ENCODE measurements around the gene UBQLN4.

UBQLN4 gene

DNA sequence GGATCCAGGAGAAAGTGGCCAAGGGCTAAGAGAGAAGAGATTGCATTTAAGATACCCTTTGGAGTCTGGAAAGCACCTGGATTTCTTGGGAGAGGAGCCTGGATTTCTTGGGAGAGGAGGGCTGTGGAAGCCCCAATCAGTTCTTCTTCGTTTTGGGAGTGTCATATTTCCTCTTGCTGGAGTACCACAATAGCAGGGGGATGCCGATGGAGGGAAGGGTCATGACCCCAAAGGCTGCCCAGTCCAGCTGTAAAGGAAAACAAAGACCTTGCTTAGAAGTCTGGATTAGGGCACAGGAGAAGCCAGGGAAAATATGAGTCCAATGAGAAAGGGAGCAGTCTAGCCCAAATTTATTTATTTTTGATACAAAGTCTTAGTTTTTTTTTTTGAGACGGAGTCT, 44.2 kb downstream of the UBQLN4 start:
- no peaks in the 10 kb centered on the region for H3K9me3 ChIP-seq (ENCODE audit: control insufficient read depth, low read length)
- H3K27ac ChIP-seq (ENCODE audit: low read depth, low read length, severe bottlenecking), result peak overlapping the region; percentile 30
- 75 to 88% methylated on average over 2 of the region's 3 CpGs for WGBS, 2 experiments (ENCODE audit: insufficient coverage in 2 of 2)
- peaks cover 61% of the 10 kb centered on the region for H3K36me3 ChIP-seq (ENCODE audit: control insufficient read depth, insufficient read depth, low read length)
- H3K4me3 ChIP-seq (ENCODE audit: extremely low read depth, insufficient read depth, low read length, poor library complexity, severe bottlenecking), result no peak overlapping the region
- no peaks in the 10 kb centered on the region for H3K4me1 ChIP-seq (ENCODE audit: control insufficient read depth, insufficient read depth, low read length, poor library complexity, severe bottlenecking)

DNA sequence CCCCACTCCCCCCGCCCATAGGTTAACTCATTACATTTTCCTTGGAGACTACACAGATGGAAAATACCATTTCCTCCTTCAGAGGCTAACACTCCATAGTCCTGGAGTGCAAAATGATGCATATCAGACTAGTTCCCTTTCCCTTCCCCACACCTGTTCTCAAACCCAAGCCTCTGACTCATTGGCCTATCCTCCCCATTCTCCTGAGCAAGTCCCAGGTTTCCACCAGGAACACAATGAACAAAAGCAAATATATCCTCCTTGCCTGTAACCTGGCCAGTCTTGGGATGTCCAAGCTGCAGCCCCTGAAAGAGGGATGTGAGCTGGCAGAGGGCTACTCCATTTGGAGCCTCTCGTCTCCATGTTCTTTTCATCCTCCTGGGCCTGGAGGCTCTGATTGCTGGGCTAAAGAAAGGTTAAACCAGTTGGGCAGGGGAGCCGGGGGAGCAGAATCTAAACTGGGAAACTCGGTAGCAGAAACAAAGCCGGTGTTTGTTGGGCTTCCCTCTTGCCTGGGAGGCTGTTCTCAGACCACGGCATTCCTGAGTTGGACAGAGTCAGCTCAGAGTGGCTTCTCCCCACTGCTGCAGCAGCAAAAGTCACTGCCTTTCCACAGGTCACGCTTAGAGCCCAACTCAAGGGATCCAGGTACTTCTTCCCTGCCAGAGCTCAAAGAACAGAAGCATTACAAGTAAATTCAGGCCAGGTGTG, 46.8 kb downstream of the UBQLN4 start:
- peaks cover 35% of the 10 kb centered on the region for H3K36me3 ChIP-seq (ENCODE audit: control insufficient read depth, insufficient read depth, low read length)
- WGBS, 2 experiments (ENCODE audit: insufficient coverage in 2 of 2), result 85 to 92% methylated on average over 5 to 6 of the region's 7 CpGs
- H3K4me3 ChIP-seq (ENCODE audit: extremely low read depth, insufficient read depth, low read length, poor library complexity, severe bottlenecking), result no peak overlapping the region
- no peaks in the 10 kb centered on the region for H3K4me1 ChIP-seq (ENCODE audit: control insufficient read depth, insufficient read depth, low read length, poor library complexity, severe bottlenecking)
- H3K27ac ChIP-seq (ENCODE audit: low read depth, low read length, severe bottlenecking), result peak overlapping the region; percentile 62
- no peaks in the 10 kb centered on the region for H3K9me3 ChIP-seq (ENCODE audit: control insufficient read depth, low read length)

DNA sequence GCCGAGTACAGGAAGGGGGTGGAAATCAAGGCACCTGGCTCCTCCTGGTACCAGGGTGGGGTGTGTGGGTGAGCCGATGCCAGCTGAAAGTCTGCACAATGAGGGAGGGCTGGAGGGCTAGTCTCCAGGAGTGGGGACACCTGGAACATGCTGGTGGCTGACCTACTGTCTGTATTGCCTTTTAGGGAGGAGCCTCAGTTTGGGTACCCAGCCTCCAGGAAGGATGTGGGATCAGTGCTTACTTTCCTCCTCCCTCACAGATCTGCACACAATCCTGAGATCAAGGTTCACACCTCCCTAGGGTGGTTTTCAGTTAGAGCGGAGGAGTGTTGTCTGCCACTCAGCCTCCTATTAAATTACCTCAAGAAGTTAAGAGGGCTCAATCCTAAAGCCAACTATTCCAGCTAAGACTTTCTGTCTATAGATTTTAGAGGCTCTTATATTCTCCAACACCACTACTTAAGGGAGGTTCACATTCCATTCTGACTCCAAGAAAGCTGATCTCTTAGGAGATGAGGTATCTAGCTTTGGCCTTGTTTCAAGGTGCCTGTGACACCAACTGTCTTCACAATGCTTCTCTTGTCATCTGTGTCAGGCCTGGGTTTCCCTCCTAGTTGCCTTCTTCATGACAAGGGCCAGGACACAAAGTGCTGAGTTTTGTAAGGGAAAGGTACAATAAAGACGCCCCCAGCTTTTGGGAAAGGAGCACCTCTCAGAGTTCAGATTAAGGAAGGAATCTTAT, 48.6 kb downstream of the UBQLN4 start:
- Histone ChIP-seq H3K27ac (ENCODE audit: low read depth, low read length, severe bottlenecking) (no peak overlapping the region), H3K4me1 (ENCODE audit: control insufficient read depth, insufficient read depth, low read length, poor library complexity, severe bottlenecking) (no peaks in the 10 kb centered on the region), H3K36me3 (ENCODE audit: control insufficient read depth, insufficient read depth, low read length) (peaks cover 17% of the 10 kb centered on the region), H3K4me3 (ENCODE audit: extremely low read depth, insufficient read depth, low read length, poor library complexity, severe bottlenecking) (no peak overlapping the region), H3K9me3 (ENCODE audit: control insufficient read depth, low read length) (no peaks in the 10 kb centered on the region)
- WGBS, 2 experiments (ENCODE audit: insufficient coverage in 2 of 2), result 83 to 87% methylated on average over 3 of the region's 4 CpGs

DNA sequence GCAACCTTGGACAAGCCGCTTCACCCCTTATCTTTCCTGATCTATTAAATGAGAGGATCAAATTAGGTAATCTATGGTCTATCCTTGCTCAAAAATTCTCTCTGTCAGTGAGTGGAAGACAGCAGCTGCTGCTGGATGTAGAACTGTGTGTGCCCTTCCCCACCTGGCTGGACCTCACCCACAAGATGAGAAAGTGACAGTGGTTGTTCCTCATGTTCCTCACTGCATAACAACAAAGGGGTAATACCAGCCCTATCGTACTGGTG, 49.7 kb downstream of the UBQLN4 start:
- Histone ChIP-seq H3K36me3 (ENCODE audit: control insufficient read depth, insufficient read depth, low read length) (peaks cover 5% of the 10 kb centered on the region), H3K9me3 (ENCODE audit: control insufficient read depth, low read length) (no peaks in the 10 kb centered on the region), H3K4me3 (ENCODE audit: extremely low read depth, insufficient read depth, low read length, poor library complexity, severe bottlenecking) (no peak overlapping the region), H3K27ac (ENCODE audit: low read depth, low read length, severe bottlenecking) (no peak overlapping the region), H3K4me1 (ENCODE audit: control insufficient read depth, insufficient read depth, low read length, poor library complexity, severe bottlenecking) (no peaks in the 10 kb centered on the region)
- 100% methylated on average over 1 of the region's 2 CpGs; no CpG with 5 or more reads in 1 of the 2 experiments for WGBS, 2 experiments (ENCODE audit: insufficient coverage in 2 of 2)

DNA sequence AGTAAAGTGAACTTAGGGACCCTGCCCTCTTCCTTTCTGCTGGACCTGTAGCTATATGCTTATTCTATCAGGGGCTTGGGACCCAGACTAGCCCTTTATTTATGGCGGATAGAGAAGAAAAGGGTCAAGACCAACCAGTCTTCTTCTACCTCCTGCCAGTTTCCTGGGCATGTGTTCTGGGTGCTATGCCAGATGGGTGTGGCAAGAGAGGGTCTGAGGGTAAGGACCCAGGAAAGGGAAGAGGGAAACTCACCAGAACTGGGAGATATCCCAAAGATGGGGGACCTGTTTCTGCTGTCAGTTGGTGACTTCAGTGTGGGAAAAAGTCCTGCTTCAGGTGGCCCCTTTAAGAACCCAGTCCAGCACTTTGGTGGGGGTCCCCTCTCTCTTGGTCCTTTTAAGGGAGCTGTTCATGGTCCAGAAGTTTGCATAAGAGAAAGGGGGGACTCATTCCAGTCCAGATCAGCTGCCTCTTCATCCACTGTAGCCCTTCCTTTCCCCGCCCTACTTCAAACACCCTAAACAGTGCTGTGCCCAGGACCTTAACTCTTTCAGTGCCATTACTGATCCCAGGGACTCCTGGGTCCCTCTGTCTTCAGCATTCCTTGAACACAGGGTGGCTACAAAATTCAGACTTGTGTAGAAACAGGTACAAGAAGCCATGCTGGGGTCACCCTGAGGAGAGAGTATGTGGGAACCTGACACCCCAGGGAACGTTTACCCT, 51.2 kb downstream of the UBQLN4 start:
- no peaks in the 10 kb centered on the region for H3K9me3 ChIP-seq (ENCODE audit: control insufficient read depth, low read length)
- no peaks in the 10 kb centered on the region for H3K4me1 ChIP-seq (ENCODE audit: control insufficient read depth, insufficient read depth, low read length, poor library complexity, severe bottlenecking)
- no peak overlapping the region for H3K27ac ChIP-seq (ENCODE audit: low read depth, low read length, severe bottlenecking)
- no peak overlapping the region for H3K4me3 ChIP-seq (ENCODE audit: extremely low read depth, insufficient read depth, low read length, poor library complexity, severe bottlenecking)
- WGBS, 2 experiments (ENCODE audit: insufficient coverage in 2 of 2), result 0 to 68% methylated on average over 1 to 2 of the region's 3 CpGs
- H3K36me3 ChIP-seq (ENCODE audit: control insufficient read depth, insufficient read depth, low read length), result no peaks in the 10 kb centered on the region

DNA sequence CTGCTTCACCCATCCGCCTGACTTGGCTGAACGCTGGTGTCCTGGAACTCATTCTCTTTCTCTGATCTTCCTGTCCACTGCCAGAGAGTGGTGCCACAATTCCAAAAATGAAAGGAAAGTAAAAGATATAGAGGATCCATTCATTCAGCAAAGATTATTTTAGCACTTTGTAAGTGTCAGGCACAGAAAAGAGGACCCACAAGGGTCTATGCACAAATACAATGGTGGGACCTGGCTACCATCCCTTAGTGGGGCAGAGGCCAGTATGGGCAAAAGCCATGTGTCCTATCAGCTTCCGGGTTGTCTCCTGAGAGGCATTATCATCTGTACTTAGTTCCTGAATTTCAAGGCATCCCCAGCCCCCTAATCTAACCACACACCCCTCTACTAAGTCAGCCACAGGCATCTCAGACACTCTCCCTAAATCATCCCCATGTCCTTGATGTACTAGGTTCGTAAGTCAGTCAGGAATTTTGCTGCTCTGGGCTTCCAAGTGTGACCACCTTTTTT, 51.9 kb downstream of the UBQLN4 start:
- H3K27ac ChIP-seq (ENCODE audit: low read depth, low read length, severe bottlenecking), result no peak overlapping the region
- H3K36me3 ChIP-seq (ENCODE audit: control insufficient read depth, insufficient read depth, low read length), result no peaks in the 10 kb centered on the region
- 76 to 88% methylated on average over 1 to 3 of the region's 4 CpGs for WGBS, 2 experiments (ENCODE audit: insufficient coverage in 2 of 2)
- peaks cover 4% of the 10 kb centered on the region for H3K4me1 ChIP-seq (ENCODE audit: control insufficient read depth, insufficient read depth, low read length, poor library complexity, severe bottlenecking)
- no peaks in the 10 kb centered on the region for H3K9me3 ChIP-seq (ENCODE audit: control insufficient read depth, low read length)
- no peak overlapping the region for H3K4me3 ChIP-seq (ENCODE audit: extremely low read depth, insufficient read depth, low read length, poor library complexity, severe bottlenecking)

DNA sequence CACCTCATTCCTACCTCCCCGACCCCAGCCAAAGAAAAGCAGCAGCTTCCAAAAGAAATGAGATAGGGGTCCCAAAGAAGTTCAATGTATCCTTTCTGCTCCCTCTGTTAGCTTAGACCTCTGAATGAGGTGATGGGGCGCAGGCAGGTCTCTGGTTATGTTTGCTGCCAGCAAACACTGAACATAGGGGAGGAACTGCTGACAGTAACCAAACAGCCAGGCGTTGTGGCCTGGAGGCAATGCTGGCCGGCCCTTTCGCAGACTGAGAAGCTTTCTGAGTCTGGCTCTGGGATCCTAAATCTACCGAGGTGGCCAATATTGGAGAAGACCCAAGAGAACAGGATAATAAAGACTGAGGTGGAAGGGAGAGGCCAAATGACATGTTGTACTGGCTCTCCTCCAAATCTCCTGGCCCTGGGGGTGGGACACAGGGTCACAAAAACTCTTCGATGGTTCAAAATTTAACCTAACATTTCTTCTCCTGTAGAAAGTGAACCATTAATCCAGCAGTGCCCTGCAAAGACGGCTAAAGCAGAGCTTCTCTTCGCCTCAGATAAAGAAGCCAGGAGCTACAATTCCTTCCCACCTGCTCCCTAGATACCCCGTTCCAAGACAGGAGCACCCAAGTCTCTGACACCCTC, 52.5 kb downstream of the UBQLN4 start:
- WGBS, 2 experiments (ENCODE audit: insufficient coverage in 2 of 2), result 80 to 90% methylated on average over 9 to 10 of the region's 10 CpGs
- Histone ChIP-seq H3K36me3 (ENCODE audit: control insufficient read depth, insufficient read depth, low read length) (no peaks in the 10 kb centered on the region), H3K4me3 (ENCODE audit: extremely low read depth, insufficient read depth, low read length, poor library complexity, severe bottlenecking) (no peak overlapping the region), H3K27ac (ENCODE audit: low read depth, low read length, severe bottlenecking) (no peak overlapping the region), H3K9me3 (ENCODE audit: control insufficient read depth, low read length) (no peaks in the 10 kb centered on the region), H3K4me1 (ENCODE audit: control insufficient read depth, insufficient read depth, low read length, poor library complexity, severe bottlenecking) (peaks cover 10% of the 10 kb centered on the region)

DNA sequence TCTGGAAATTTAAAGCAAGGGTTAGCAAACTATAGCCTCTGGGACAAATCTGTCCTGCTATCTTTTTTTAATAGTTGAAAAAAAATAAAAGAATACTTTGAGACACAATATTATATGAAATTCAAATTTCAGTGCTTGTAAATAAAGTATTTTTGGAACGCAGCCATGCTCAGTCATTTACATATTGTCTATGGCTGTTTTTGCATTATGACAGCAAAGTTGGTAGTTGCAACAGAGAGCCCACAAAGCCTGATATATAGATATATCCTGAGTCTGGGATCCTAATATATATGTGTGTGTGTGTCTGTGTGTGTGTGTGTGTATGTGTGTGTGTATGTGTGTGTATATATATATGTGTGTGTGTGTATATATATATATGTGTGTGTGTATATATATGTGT, 53.6 kb downstream of the UBQLN4 start:
- H3K9me3 ChIP-seq (ENCODE audit: control insufficient read depth, low read length), result no peaks in the 10 kb centered on the region
- H3K27ac ChIP-seq (ENCODE audit: low read depth, low read length, severe bottlenecking), result no peak overlapping the region
- H3K4me1 ChIP-seq (ENCODE audit: control insufficient read depth, insufficient read depth, low read length, poor library complexity, severe bottlenecking), result peaks cover 15% of the 10 kb centered on the region
- no peaks in the 10 kb centered on the region for H3K36me3 ChIP-seq (ENCODE audit: control insufficient read depth, insufficient read depth, low read length)
- 60% methylated on average over 1 of the region's 1 CpG; no CpG with 5 or more reads in 1 of the 2 experiments for WGBS, 2 experiments (ENCODE audit: insufficient coverage in 2 of 2)
- no peak overlapping the region for H3K4me3 ChIP-seq (ENCODE audit: extremely low read depth, insufficient read depth, low read length, poor library complexity, severe bottlenecking)

DNA sequence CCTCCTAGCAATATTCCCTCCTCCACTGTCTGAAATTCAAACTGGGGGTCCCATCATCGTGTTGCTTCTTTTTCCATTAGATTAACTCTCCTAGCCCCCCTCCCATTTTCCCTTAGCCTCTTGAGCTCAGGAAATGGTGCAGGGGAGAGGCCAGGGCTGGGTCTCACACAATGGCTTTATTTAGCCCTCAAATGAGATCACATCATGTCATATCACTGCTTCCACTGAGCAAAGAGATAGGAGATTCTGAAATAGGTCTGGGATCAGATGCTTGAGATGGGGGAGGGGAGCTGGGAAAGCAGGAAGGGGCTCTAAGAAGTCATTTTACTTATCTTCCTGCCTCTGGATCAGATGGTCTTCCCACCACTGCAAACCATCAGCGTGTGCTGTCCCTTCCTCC, 57.4 kb downstream of the UBQLN4 start:
- Histone ChIP-seq H3K4me1 (ENCODE audit: control insufficient read depth, insufficient read depth, low read length, poor library complexity, severe bottlenecking) (peaks cover 15% of the 10 kb centered on the region), H3K9me3 (ENCODE audit: control insufficient read depth, low read length) (no peaks in the 10 kb centered on the region), H3K36me3 (ENCODE audit: control insufficient read depth, insufficient read depth, low read length) (no peaks in the 10 kb centered on the region), H3K27ac (ENCODE audit: low read depth, low read length, severe bottlenecking) (peak overlapping the region; percentile 51), H3K4me3 (ENCODE audit: extremely low read depth, insufficient read depth, low read length, poor library complexity, severe bottlenecking) (no peak overlapping the region)
- 25 to 75% methylated on average over 1 of the region's 2 CpGs for WGBS, 2 experiments (ENCODE audit: insufficient coverage in 2 of 2)

DNA sequence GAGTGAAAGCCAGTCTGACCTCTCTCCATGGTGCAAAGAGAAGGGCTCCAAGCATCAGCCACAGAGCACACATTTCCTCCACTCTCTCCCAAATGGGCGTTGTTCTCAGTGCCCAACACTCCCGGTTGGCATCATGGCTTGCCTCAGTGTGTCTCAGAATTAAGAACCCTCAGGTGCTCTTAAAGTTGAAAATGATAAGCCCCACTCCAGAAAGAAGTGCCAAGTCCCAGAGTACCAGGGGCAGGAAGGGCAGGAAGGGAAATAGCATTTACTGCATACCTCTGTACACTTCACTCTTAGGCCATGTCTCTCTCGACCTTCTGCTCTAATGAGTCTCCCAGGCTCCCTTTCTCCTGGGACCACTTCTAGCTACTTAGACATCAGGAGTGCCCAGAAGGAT, 60.0 kb downstream of the UBQLN4 start:
- Histone ChIP-seq H3K9me3 (ENCODE audit: control insufficient read depth, low read length) (no peaks in the 10 kb centered on the region), H3K27ac (ENCODE audit: low read depth, low read length, severe bottlenecking) (no peak overlapping the region), H3K4me1 (ENCODE audit: control insufficient read depth, insufficient read depth, low read length, poor library complexity, severe bottlenecking) (peaks cover 15% of the 10 kb centered on the region), H3K36me3 (ENCODE audit: control insufficient read depth, insufficient read depth, low read length) (no peaks in the 10 kb centered on the region), H3K4me3 (ENCODE audit: extremely low read depth, insufficient read depth, low read length, poor library complexity, severe bottlenecking) (no peak overlapping the region)
- WGBS, 2 experiments (ENCODE audit: insufficient coverage in 2 of 2), result 77 to 86% methylated on average over 3 of the region's 3 CpGs
